Fibroblast of mammary gland (primary cell): ENCODE results near the gene HS1BP3.

Experiments
- DNase-seq: peaks from one replicate; pipeline ENCODE4 v3.0.0-alpha.2; 2010; ENCODE audit warnings: low read depth
- H3K4me3 ChIP-seq: 2 replicates; pipeline ENCODE4 v1.5.1; 2011; ENCODE audit warnings: low read depth, mild to moderate bottlenecking, low read length, moderate library complexity; ENCODE audit not compliant: control insufficient read depth
- TF ChIP-seq, protein P1 (sequence below): conservative IDR thresholded peaks from 2 replicates; pipeline ENCODE4 v1.5.1; 2011; ENCODE audit warnings: low read depth, low read length, inconsistent platforms; ENCODE audit not compliant: control insufficient read depth, insufficient read depth

The HS1BP3 gene

GRCh38 chr2:20618886-20619521 lies 31.9 kb downstream of the HS1BP3 start:
- TF ChIP-seq, protein P1, sequence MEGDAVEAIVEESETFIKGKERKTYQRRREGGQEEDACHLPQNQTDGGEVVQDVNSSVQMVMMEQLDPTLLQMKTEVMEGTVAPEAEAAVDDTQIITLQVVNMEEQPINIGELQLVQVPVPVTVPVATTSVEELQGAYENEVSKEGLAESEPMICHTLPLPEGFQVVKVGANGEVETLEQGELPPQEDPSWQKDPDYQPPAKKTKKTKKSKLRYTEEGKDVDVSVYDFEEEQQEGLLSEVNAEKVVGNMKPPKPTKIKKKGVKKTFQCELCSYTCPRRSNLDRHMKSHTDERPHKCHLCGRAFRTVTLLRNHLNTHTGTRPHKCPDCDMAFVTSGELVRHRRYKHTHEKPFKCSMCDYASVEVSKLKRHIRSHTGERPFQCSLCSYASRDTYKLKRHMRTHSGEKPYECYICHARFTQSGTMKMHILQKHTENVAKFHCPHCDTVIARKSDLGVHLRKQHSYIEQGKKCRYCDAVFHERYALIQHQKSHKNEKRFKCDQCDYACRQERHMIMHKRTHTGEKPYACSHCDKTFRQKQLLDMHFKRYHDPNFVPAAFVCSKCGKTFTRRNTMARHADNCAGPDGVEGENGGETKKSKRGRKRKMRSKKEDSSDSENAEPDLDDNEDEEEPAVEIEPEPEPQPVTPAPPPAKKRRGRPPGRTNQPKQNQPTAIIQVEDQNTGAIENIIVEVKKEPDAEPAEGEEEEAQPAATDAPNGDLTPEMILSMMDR = no peak
- no peak overlapping the region for H3K4me3 ChIP-seq
- no peak for DNase-seq

GRCh38 chr2:20618468-20618885 lies 32.4 kb downstream of the HS1BP3 start:
- DNase-seq = no peak
- no peak overlapping the region for H3K4me3 ChIP-seq
- TF ChIP-seq, protein P1 = no peak

- peak; percentile 100 for DNase-seq
- no peak overlapping the region for H3K4me3 ChIP-seq
- TF ChIP-seq, protein P1 = peak; percentile 40
Measured at GRCh38 chr2:20617892-20618467, 32.9 kb downstream of the HS1BP3 start.

GRCh38 chr2:20617081-20617575 lies 33.8 kb downstream of the HS1BP3 start:
- no peak overlapping the region for H3K4me3 ChIP-seq
- DNase-seq = peak; percentile 62
- TF ChIP-seq, protein P1 = no peak

DNA sequence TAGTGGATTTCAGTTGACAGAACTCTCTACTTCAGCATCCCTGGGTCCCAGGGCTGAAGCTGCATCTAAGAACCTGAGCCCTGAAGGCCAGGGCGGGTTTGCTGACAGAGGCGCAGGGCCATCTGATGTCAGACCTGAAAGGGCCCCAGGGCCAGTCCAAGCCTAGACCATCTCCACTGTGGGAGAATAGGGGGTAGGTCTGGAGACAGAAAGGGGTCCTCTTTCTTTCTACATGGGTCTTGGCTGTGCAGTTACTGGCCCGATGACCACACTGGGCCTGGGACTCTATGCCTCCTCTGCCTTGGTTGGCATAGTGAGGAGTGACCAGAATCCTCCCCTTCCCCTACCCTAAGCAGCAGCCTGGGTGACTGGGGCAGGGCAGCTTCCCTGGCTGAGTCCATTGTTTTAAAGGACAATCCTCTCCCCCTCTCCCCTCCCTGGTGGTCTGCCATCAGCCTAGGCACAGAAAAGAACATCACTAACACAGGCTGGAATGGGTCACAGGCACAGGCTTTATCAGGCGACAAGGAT lies 34.5 kb downstream of the HS1BP3 start:
- no peak overlapping the region for H3K4me3 ChIP-seq
- TF ChIP-seq, protein P1 = no peak
- no peak for DNase-seq

- TF ChIP-seq, protein P1 = no peak
- no peak for DNase-seq
- no peak overlapping the region for H3K4me3 ChIP-seq
Measured at GRCh38 chr2:20615466-20616241, 35.2 kb downstream of the HS1BP3 start.
